HuH-7.5 (cell line): ENCODE data around the gene AMBRA1.

ENCODE experiments used
- DNase-seq: peaks from one replicate; pipeline ENCODE4 v3.0.0; 2011; ENCODE audit warnings: low spot score

The AMBRA1 gene

DNA sequence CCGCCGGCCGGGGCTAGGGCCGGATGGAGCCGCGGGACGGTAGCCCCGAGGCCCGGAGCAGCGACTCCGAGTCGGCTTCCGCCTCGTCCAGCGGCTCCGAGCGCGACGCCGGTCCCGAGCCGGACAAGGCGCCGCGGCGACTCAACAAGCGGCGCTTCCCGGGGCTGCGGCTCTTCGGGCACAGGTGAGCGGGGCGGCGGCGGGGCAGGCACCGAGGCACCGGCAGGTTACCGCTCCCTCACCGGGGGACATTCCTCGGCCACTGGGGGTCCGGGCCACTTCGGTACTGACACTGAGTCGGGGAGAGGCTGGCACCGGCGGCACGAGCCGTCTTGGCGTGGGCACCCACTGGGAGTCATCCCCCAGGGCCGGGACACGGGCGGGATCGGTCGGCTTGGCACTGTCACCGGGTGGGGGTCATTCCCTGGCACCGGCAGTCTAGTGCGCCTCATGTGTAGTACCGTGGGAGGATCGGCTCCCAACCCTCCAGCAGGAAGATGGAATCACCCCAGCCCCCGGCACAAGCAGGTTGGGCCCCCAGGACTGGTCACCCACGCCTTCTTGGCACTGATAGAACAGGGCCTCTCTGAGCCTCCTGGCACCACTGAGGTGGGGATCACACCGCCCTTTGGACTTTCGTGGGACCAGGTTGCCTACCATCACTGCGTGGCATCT, 246.0 kb downstream of the AMBRA1 start:
- no peak for DNase-seq

DNA sequence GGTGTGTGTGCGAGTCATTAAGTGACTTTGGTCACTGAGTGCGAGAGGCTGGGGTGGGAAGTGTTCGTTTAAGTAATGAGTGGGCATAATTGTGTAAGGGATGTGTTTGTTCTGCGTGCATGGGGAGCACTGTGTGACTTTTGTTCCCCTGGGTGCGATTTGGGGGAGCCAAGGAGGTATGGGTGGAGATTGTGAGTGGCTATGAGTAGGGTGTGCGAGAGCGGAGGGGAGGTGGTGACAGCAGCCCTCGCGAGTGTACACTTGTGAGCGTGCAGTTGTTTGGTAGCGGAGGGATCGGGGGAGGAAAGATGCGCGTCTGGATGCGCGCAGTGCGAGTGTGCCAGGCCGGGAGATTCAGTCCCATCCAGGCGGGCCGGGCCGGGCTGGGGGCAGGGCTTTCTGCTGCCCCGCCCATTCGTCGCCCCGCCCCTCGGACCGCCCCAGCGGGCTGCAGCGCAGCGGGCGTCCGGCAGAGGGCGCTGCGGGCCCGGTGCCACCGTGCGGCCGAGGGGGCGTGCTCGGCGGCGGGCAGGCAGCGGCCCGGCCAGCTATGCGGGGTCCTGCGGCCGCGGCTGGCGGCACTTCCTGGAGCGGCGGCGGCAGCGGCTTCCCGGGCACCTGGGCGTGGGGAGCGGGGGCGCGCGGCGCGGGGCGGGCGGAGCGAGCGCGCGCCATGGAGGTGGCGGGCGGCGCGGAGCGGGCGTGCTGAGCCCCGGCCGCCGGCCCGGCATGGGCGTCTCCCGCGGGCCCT, 246.8 kb downstream of the AMBRA1 start, which contains the start of gene DGKZ:
Gene DGKZ, plus strand, starts transcription at position 578 of the 751 bp plus-strand sequence. CDS start 197 bp downstream, outside the sequence.
- DNase-seq, result peak; percentile 85
